ENCODE data around the gene ZNF236.
A peak's percentile ranks its signal among the peaks of the same experiment; 100 is the strongest.

The ZNF236 gene

DNA sequence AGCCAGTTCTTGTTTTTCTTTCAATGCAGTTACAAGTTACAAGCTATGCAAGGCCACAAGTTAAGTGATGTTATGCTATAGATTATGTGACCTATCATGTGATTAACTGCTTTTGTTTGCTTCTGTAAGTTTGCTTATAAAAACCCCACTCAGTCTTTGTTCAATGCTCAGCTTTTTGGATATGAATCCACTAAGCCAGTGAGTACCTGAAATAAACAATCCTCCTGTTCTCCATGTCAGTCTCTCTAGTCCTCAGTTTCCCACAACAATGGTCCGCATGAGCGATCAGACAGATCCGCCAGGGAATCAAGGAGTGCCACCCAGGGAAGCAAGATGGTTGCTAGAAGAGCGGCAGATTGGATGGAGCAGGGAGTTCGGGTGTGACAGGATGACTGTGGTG is 30.7 kb upstream of the ZNF236 start:
- Histone ChIP-seq H3F3A (ENCODE audit: insufficient read depth, low read length) (no peaks in the 10 kb centered on the region), H3K9me3 (ENCODE audit: low read length) (0 out of 2 replicates have a peak, but pooled peaks cover 6% of the 10 kb centered on the region), H3K9ac (ENCODE audit: low read length) (no peak overlapping the region), H3K79me2 (ENCODE audit: insufficient read depth, low read length) (no peaks in the 10 kb centered on the region), H3K9me2 (ENCODE audit: low read depth, low read length) (no peaks in the 10 kb centered on the region), H3K27me3 (ENCODE audit: insufficient read depth, low read length) (no peaks in the 10 kb centered on the region), H3K4me2 (ENCODE audit: low read length) (no peak overlapping the region), H3K27ac (ENCODE audit: low read depth, low read length, poor library complexity, severe bottlenecking) (no peak overlapping the region), H4K20me1 (ENCODE audit: insufficient read depth, low read length) (no peaks in the 10 kb centered on the region), H2AFZ (ENCODE audit: low read length) (no peak overlapping the region), H3K36me3 (ENCODE audit: insufficient read depth, low read length) (no peaks in the 10 kb centered on the region; the same call in 1 of the 2 replicates), H3K4me1 (ENCODE audit: insufficient read depth, low read length, severe bottlenecking) (no peaks in the 10 kb centered on the region), H3K4me3 (ENCODE audit: low read depth, low read length, poor library complexity, severe bottlenecking) (no peak overlapping the region)
- TF ChIP-seq, protein P1, sequence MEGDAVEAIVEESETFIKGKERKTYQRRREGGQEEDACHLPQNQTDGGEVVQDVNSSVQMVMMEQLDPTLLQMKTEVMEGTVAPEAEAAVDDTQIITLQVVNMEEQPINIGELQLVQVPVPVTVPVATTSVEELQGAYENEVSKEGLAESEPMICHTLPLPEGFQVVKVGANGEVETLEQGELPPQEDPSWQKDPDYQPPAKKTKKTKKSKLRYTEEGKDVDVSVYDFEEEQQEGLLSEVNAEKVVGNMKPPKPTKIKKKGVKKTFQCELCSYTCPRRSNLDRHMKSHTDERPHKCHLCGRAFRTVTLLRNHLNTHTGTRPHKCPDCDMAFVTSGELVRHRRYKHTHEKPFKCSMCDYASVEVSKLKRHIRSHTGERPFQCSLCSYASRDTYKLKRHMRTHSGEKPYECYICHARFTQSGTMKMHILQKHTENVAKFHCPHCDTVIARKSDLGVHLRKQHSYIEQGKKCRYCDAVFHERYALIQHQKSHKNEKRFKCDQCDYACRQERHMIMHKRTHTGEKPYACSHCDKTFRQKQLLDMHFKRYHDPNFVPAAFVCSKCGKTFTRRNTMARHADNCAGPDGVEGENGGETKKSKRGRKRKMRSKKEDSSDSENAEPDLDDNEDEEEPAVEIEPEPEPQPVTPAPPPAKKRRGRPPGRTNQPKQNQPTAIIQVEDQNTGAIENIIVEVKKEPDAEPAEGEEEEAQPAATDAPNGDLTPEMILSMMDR (IDR thresholded peaks at IDR 0.05; ENCODE audit: low read length), result no peak
- TF ChIP-seq EZH2 (IDR thresholded peaks at IDR 0.05; ENCODE audit: borderline replicate concordance, low read length), result no peak

DNA sequence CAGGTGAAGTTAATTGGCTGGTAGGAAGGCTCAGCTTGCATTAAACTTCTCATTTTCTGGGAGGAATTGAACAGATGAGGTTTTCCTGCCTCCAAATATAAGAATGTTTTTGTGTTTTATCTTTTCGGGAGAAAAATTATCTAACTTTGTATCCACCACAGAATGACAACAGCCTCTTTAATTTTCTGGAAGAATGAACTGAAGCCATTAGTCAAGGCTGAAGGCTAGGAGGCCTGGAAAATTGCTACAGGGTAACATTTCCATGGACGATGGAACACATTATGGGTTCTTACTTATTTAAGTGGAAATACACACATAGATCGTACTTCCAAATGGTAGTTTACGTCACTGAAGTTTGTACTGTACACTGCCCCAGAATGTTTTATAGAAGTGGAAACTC is 28.0 kb upstream of the ZNF236 start:
- no peaks in the 10 kb centered on the region for H3K79me2 ChIP-seq (ENCODE audit: insufficient read depth, low read length)
- H3K9me3 ChIP-seq (ENCODE audit: low read length), result peaks cover 6% of the 10 kb centered on the region; the same call in 1 of the 2 replicates
- no peaks in the 10 kb centered on the region for H3K27me3 ChIP-seq (ENCODE audit: insufficient read depth, low read length)
- no peak overlapping the region for H2AFZ ChIP-seq (ENCODE audit: low read length)
- no peaks in the 10 kb centered on the region for H3K4me1 ChIP-seq (ENCODE audit: insufficient read depth, low read length, severe bottlenecking)
- H4K20me1 ChIP-seq (ENCODE audit: insufficient read depth, low read length), result no peaks in the 10 kb centered on the region
- no peaks in the 10 kb centered on the region for H3F3A ChIP-seq (ENCODE audit: insufficient read depth, low read length)
- H3K4me3 ChIP-seq (ENCODE audit: low read depth, low read length, poor library complexity, severe bottlenecking), result no peak overlapping the region
- H3K4me2 ChIP-seq (ENCODE audit: low read length), result no peak overlapping the region
- no peak overlapping the region for H3K9ac ChIP-seq (ENCODE audit: low read length)
- no peaks in the 10 kb centered on the region for H3K9me2 ChIP-seq (ENCODE audit: low read depth, low read length)
- no peaks in the 10 kb centered on the region; the same call in 1 of the 2 replicates for H3K36me3 ChIP-seq (ENCODE audit: insufficient read depth, low read length)
- TF ChIP-seq, protein P1 (IDR thresholded peaks at IDR 0.05; ENCODE audit: low read length), result no peak
- TF ChIP-seq EZH2 (IDR thresholded peaks at IDR 0.05; ENCODE audit: borderline replicate concordance, low read length), result no peak
- no peak overlapping the region for H3K27ac ChIP-seq (ENCODE audit: low read depth, low read length, poor library complexity, severe bottlenecking)

DNA sequence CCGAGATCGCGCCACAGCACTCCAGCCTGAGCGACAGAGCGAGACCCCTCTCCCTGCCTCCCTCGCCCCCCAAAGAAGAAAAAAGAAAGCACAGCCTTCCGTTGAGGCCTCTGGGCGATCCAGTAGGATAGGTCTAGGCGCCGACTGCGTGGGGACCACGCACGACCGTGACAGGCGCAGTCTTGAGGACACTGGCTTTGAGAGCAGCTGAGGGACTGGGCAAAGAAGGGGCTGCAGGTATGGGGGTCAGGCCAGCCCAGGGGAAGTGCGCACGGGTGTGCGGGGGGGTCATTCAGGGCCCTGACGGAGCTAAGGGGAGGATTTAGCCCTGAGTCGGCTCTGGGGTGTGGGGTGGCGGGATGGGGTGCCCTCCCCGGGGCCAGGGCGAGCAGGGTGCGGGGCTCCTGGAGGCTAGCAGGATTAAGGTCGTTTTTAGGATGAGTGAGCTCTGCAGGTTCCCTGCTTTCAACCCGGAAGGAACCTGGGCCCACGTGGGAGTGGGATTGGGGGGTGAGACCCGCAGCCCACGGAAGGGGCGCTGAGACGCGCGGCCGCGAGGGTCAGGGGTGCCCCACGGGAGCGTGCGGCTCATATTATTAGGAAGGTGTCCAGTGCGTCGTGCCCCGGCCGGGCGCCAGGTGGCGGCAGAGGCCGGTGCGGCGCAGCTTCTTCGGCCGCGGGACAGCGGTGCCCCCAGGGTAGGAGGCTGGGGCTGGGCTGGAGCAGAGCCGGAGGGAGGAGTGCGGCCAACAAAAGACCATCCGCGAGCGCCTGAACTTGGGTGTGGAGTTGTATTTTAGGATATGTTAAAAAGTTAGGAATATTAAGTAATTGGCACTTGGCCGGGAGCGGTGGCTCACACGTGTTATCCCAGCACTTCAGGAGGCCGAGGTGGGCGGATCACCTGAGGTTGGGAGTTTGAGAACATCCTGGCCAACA is 20.5 kb upstream of the ZNF236 start:
- Histone ChIP-seq H3K9me3 (ENCODE audit: low read length) (no peaks in the 10 kb centered on the region; the same call in 1 of the 2 replicates), H4K20me1 (ENCODE audit: insufficient read depth, low read length) (no peaks in the 10 kb centered on the region), H3K27ac (ENCODE audit: low read depth, low read length, poor library complexity, severe bottlenecking) (no peak overlapping the region), H3K4me1 (ENCODE audit: insufficient read depth, low read length, severe bottlenecking) (peaks cover 20% of the 10 kb centered on the region), H3K36me3 (ENCODE audit: insufficient read depth, low read length) (no peaks in the 10 kb centered on the region), H3K27me3 (ENCODE audit: insufficient read depth, low read length) (peaks cover 5% of the 10 kb centered on the region; the same call in 1 of the 2 replicates), H2AFZ (ENCODE audit: low read length) (no peak overlapping the region), H3K4me2 (ENCODE audit: low read length) (peak overlapping the region; percentile 72), H3K79me2 (ENCODE audit: insufficient read depth, low read length) (no peaks in the 10 kb centered on the region), H3K4me3 (ENCODE audit: low read depth, low read length, poor library complexity, severe bottlenecking) (peak overlapping the region; percentile 49), H3K9ac (ENCODE audit: low read length) (peak overlapping the region; percentile 11; the same call in 1 of the 2 replicates), H3K9me2 (ENCODE audit: low read depth, low read length) (no peaks in the 10 kb centered on the region), H3F3A (ENCODE audit: insufficient read depth, low read length) (no peaks in the 10 kb centered on the region)
- TF ChIP-seq, protein P1 (IDR thresholded peaks at IDR 0.05; ENCODE audit: low read length), result peak; percentile 93
- no peak for TF ChIP-seq EZH2 (IDR thresholded peaks at IDR 0.05; ENCODE audit: borderline replicate concordance, low read length)
